Activated CD4-positive, alpha-beta T cell treated with anti-CD3 and anti-CD28 coated beads for 36 hours (primary cell): Measurements from ENCODE around the gene SLC45A2. TPM values are rescaled to one million over a fixed set of nuclear protein-coding genes. Genes with fewer than 3 reads are reported as not detected.
"Not testable (repeated sequence)": the region's sequence is repeated elsewhere in the genome, so short reads cannot be mapped to it uniquely, and the experiment has no call there.

Experiments used
- ATAC-seq: fragments of 200-7000 bp; cut with Tn5 transposase; one replicate; pipeline ENCODE4 v1.10.0; 2021; ENCODE audit warnings: mild to moderate bottlenecking, moderate library complexity
- CTCF ChIA-PET: fragments of 350-600 bp; sonication (Branson Sonifier 250); formaldehyde crosslinking; loops from one replicate; lab custom pipeline; 2021; ENCODE audit warnings: antibody characterized with exemption; lab: Charles Lee
- POLR2A ChIA-PET: fragments of 350-600 bp; sonication (Branson Sonifier 250); formaldehyde crosslinking; loops from one replicate; lab custom pipeline; 2021; ENCODE audit warnings: antibody characterized with exemption, inconsistent platforms; lab: Charles Lee
- DNase-seq: peaks from one replicate; pipeline ENCODE4 v3.0.0-alpha.2; 2020
- H3K27ac Mint-ChIP-seq: one replicate; pipeline ENCODE4 v1.8.0; 2021; ENCODE audit warnings: mixed read lengths
- H3K27me3 Mint-ChIP-seq: one replicate; pipeline ENCODE4 v1.8.0; 2021; ENCODE audit warnings: mixed read lengths
- H3K36me3 Mint-ChIP-seq: one replicate; pipeline ENCODE4 v1.8.0; 2021; ENCODE audit warnings: low read depth, mixed read lengths
- H3K4me1 Mint-ChIP-seq: one replicate; pipeline ENCODE4 v1.8.0; 2021; ENCODE audit warnings: mixed read lengths
- H3K4me3 Mint-ChIP-seq: one replicate; pipeline ENCODE4 v1.8.0; 2021; ENCODE audit warnings: mild to moderate bottlenecking, moderate library complexity, mixed read lengths
- H3K9me3 Mint-ChIP-seq: one replicate; pipeline ENCODE4 v1.8.0; 2021; ENCODE audit warnings: low read depth, mixed read lengths
- intact Hi-C, 2 experiments: fragments of 100-400 bp; cut with DNase I in 1 of 2; cut with micrococcal nuclease in 1 of 2; formaldehyde crosslinking; loops; one replicate each; pipeline versions ENCODE4 v1.14.2 to v1.15.1; 2022 to 2024; cut with DNase I, micrococcal nuclease
- total RNA-seq, 2 experiments: library from RNA; stranded (reverse); gene quantifications; one replicate each; pipeline ENCODE4 v1.2.3, GENCODE V29; 2021

SLC45A2 gene
- total RNA-seq, 2 experiments from 2014 or later = not detected

DNA sequence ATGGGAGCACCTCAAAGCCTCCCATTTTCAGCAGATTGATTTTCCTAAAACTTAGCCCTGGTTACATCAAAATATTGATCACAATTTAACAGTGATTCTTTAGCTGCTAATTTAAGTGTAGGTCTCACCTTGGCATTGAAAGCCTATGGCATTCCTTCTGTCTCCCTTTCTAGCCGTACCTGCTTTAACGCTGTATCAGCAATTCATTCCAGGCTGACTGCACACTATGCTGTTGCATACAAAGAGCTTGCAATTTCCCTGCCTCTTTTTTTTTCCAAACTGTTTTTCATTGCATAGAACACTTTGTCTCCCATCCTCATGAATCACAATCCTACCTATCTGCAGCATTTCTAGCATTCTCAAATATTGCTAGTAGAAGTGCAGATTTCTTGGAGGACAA is 32.3 kb upstream of the SLC45A2 start:
- no peaks in the 10 kb centered on the region for H3K9me3 Mint-ChIP-seq
- intact Hi-C loops = no loop called here
- no peaks in the 10 kb centered on the region for H3K27me3 Mint-ChIP-seq
- ATAC-seq (no peak), DNase-seq (no peak)
- H3K27ac Mint-ChIP-seq = no peak overlapping the region
- peaks cover 10% of the 10 kb centered on the region for H3K36me3 Mint-ChIP-seq
- H3K4me3 Mint-ChIP-seq = no peak overlapping the region
- peaks cover 21% of the 10 kb centered on the region for H3K4me1 Mint-ChIP-seq
- CTCF ChIA-PET = interaction anchor here (1.3 kb wide), 1 partner anchor 8 kb away, joined by 7 read pairs; no protein-coding TSS in a partner anchor
- POLR2A ChIA-PET = no interaction called here

DNA sequence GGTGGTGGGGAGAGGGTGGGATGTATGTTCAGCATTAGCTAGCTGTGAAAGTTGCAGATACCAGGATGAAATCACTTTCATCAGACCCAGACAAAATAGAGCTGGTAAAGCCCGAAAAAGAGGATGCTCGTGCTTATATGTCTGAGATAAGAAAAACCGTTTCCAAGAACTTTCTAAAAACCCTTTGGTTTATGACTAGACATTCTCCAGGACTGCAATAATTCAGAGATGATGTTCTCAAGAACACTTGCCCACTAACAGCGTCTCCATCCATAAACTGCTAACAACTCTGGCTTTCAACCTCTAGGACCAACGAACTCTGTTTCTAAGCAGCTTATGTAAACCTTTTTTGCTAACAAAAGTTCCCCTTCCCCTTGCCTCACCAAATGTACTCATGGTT is 31.7 kb upstream of the SLC45A2 start:
- ChIA-PET CTCF (no interaction called here), POLR2A (no interaction called here)
- Mint-ChIP-seq H3K4me3 (no peak overlapping the region), H3K36me3 (peaks cover 6% of the 10 kb centered on the region), H3K27ac (no peak overlapping the region), H3K4me1 (peaks cover 16% of the 10 kb centered on the region), H3K9me3 (no peaks in the 10 kb centered on the region), H3K27me3 (no peaks in the 10 kb centered on the region)
- intact Hi-C loops = no loop called here
- DNase-seq (no peak), ATAC-seq (no peak)

DNA sequence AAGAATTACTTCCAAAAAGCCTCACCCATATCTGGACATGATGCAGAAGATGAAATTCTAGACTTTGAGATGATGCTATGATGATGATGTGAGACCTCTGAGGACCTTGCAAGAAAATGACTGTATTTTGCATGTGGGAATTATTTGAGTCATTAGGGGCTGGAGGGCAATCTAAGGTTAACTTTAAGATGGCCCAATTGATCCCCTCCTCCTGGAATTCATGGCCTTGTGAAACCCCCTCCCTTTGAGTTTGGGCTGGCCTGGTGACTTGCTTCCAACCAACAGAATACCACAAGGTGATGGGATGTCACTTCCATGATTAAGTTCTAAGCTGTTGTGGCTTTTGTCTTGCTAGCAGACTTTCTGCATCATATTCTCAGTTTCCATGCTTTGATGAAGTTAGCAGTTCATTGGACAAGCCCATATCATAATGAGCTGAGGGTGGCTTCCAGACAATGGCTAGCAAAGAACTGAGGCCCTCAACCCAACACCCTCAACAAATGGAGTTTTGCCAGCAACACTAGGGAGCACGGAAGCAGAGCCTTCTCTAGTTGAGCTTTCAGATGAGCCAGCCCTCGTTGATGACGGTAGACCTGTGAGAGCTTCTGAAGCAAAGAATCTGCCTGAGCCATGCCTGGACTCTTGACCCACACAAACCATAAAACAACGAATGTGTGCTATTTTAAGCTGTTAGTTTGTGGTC is 30.8 kb upstream of the SLC45A2 start:
- intact Hi-C loops = no loop called here
- DNase-seq = peak; percentile 32
- ATAC-seq = peak; percentile 86
- Mint-ChIP-seq H3K4me1 (peaks cover 12% of the 10 kb centered on the region), H3K27me3 (no peaks in the 10 kb centered on the region), H3K36me3 (peaks cover 5% of the 10 kb centered on the region), H3K4me3 (no peak overlapping the region), H3K9me3 (no peaks in the 10 kb centered on the region), H3K27ac (peak overlapping the region; percentile 31)
- ChIA-PET POLR2A (interaction anchor here (0.6 kb wide), 1 partner anchor 1169 kb away, joined by 5 read pairs; no protein-coding TSS in a partner anchor), CTCF (interaction anchor here (0.8 kb wide), 1 partner anchor 10 kb away, joined by 3 read pairs; no protein-coding TSS in a partner anchor)

DNA sequence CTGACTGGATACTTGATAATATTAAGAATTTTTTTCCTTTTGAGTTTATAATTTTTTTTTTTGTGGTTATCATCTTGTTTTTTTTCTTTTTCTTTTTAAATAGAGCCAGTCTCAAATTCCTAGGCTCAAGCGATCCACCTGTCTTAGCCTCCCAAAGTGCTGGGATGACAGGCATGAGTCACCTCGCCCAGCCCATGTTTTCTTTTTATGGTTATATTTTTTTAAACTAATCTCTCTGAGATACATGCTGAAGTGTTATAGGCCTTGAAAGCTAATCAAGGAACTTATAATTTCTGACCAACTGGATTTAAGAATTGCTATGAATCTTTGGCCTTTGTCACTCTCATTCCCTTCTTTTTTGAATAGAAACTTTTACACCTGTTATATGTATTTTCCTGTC is 30.1 kb upstream of the SLC45A2 start:
- Mint-ChIP-seq H3K9me3 (no peaks in the 10 kb centered on the region), H3K27me3 (no peaks in the 10 kb centered on the region), H3K4me3 (no peak overlapping the region), H3K36me3 (peaks cover 3% of the 10 kb centered on the region), H3K27ac (peak overlapping the region; percentile 31), H3K4me1 (peaks cover 12% of the 10 kb centered on the region)
- intact Hi-C loops = no loop called here
- POLR2A ChIA-PET = no interaction called here
- DNase-seq (no peak), ATAC-seq (no peak)
- CTCF ChIA-PET = interaction anchor here (0.8 kb wide), 1 partner anchor 11 kb away, joined by 3 read pairs; no protein-coding TSS in a partner anchor

DNA sequence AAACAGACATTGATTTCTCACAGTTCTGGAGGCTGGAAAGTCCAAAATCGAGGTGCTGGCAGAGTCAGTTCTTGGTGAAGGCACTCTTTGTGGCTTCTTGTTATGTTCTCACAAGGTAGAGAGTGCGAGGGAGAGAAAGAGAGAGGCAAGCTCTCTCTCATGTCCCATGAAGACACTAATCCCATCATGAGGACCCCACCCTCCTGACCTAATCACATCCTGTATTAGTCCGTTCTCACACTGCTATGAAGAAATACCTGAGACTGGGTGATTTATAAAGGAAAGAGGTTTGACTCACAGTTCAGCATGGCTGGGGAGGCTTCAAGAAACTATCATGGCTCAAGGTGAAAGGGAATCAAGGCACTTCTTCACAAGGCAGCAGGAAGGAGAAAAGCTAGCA is 29.1 kb upstream of the SLC45A2 start:
- H3K27ac Mint-ChIP-seq = no peak overlapping the region
- no peaks in the 10 kb centered on the region for H3K27me3 Mint-ChIP-seq
- ATAC-seq = no peak
- H3K4me1 Mint-ChIP-seq = peaks cover 20% of the 10 kb centered on the region
- no peaks in the 10 kb centered on the region for H3K9me3 Mint-ChIP-seq
- intact Hi-C loops = no loop called here
- ChIA-PET POLR2A (no interaction called here), CTCF (interaction anchor here (0.6 kb wide), 1 partner anchor 16 kb away, joined by 3 read pairs; no protein-coding TSS in a partner anchor)
- H3K4me3 Mint-ChIP-seq = no peak overlapping the region
- H3K36me3 Mint-ChIP-seq = peaks cover 3% of the 10 kb centered on the region
- no peak for DNase-seq

DNA sequence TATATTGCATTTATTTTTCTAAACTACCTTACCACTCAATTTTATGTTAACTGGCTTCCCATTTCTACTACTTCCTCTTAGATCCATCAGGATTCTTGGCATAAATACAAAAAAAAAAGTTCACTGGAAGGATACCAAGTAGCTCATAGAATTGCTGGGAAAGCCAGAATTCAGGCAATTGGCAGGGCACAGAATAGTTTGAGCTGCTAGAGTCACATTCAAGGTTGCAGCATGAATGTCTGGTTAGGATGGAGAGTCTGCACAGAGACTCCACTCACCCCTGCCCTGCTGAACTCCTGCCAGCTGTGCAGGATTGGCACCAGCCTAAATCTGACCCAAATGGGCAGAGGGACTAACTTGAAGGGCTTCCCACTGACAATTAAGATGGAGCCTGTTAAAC is 28.3 kb upstream of the SLC45A2 start:
- intact Hi-C loops = no loop called here
- ChIA-PET POLR2A (interaction anchor here (0.6 kb wide), 1 partner anchor 19 kb away, joined by 4 read pairs; no protein-coding TSS in a partner anchor), CTCF (interaction anchor here (0.6 kb wide), 1 partner anchor 15 kb away, joined by 3 read pairs; no protein-coding TSS in a partner anchor)
- ATAC-seq (no peak), DNase-seq (no peak)
- H3K9me3 Mint-ChIP-seq = no peaks in the 10 kb centered on the region
- peaks cover 3% of the 10 kb centered on the region for H3K36me3 Mint-ChIP-seq
- H3K4me1 Mint-ChIP-seq = peaks cover 22% of the 10 kb centered on the region
- no peak overlapping the region for H3K27ac Mint-ChIP-seq
- no peaks in the 10 kb centered on the region for H3K27me3 Mint-ChIP-seq
- H3K4me3 Mint-ChIP-seq = no peak overlapping the region

DNA sequence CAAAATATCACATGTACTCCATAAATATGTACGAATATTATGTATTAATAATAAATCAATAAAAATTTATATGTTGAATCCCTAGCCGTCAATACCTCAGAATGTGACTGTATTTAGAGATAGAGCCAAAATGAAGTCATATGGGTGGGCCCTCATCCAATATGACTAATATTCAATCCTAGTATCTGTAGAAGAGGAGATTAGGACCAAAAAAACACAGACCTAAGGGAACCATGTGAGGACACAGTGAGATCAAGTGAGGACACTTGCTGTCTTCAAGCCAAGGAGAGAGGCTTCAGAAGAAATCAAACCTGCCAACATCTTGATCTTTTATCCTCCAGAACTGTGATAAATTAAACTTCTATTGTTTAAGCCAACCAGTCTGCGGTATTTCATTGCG is 27.0 kb upstream of the SLC45A2 start:
- H3K4me3 Mint-ChIP-seq = no peak overlapping the region
- H3K27ac Mint-ChIP-seq = no peak overlapping the region
- ATAC-seq = no peak
- H3K36me3 Mint-ChIP-seq = peaks cover 5% of the 10 kb centered on the region
- H3K9me3 Mint-ChIP-seq = no peaks in the 10 kb centered on the region
- ChIA-PET POLR2A (no interaction called here), CTCF (no interaction called here)
- DNase-seq = no peak
- intact Hi-C loops = no loop called here
- H3K4me1 Mint-ChIP-seq = peaks cover 27% of the 10 kb centered on the region
- no peaks in the 10 kb centered on the region for H3K27me3 Mint-ChIP-seq

DNA sequence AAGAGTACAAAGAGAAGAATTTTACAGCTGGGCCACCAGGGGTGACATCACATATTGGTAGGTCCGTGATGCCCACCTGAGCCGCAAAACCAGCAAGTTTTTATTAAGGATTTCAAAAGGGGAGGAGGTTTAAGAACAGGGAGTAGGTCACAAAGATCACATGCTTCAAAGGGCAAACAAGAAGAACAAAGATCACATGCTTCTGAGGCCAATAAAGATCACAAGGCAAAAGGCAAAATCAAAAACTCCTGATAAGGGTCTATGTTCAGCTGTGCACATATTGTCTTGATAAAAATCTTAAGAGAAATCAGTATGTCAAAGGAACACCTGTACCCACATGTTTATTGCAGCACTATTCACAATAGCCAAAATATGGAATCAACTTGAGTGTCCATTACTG is 25.7 kb upstream of the SLC45A2 start:
- intact Hi-C loops, ATAC-seq, H3K36me3 Mint-ChIP-seq, H3K27me3 Mint-ChIP-seq, H3K4me3 Mint-ChIP-seq, DNase-seq, POLR2A ChIA-PET, CTCF ChIA-PET, H3K9me3 Mint-ChIP-seq, H3K27ac Mint-ChIP-seq: not testable (repeated sequence)
- H3K4me1 Mint-ChIP-seq = peaks cover 32% of the 10 kb centered on the region

DNA sequence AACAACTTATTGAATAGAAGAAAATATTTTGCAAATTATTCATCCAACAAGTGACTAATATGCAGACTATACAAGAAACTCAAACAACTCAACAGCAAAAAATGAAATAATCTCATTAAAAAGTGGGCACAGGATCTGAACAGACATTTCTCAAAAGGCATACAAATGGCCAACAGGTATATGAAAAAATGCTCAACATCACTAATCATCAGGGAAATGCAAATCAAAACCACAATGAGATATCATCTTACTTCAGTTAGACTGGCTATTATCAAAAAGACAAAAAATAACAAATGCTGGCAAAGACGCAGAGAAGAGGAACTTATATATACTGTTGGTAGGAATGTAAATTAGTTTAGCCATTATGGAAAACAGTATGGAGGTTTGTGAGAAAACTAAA is 25.1 kb upstream of the SLC45A2 start:
- H3K36me3 Mint-ChIP-seq = peaks cover 2% of the 10 kb centered on the region
- no peak overlapping the region for H3K4me3 Mint-ChIP-seq
- H3K27me3 Mint-ChIP-seq = no peaks in the 10 kb centered on the region
- no peaks in the 10 kb centered on the region for H3K9me3 Mint-ChIP-seq
- peaks cover 32% of the 10 kb centered on the region for H3K4me1 Mint-ChIP-seq
- CTCF ChIA-PET = no interaction called here
- no peak for DNase-seq
- no peak for ATAC-seq
- no peak overlapping the region for H3K27ac Mint-ChIP-seq
- POLR2A ChIA-PET = no interaction called here
- intact Hi-C loops = loop anchor here (2.0 to 10.0 kb wide), 6 partner anchors 569 to 1697 kb away; partner anchors contain the start of genes BRIX1 (in 1 of the 2), DNAJC21 (in 1 of the 2), MTMR12 (in 1 of the 2) and RAD1 (in 1 of the 2)

DNA sequence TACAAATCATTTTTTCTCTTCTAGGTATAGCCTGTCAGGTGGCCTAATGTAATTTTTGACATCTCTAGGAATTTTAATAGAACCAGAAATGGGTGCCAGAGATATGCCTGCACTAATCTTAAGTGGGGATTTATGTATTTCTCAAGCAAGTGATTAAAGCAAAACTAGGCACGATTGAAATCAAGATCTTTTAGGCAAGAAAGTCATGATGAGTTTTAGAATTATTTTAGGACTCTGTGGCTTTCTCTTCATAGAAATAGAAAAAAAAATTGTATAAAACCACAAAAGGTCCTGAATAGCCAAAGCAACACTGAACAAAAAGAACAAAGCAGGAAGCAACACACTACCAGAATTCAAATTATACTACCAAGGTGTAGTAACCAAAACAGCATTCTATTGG is 24.3 kb upstream of the SLC45A2 start:
- ChIA-PET CTCF (interaction anchor here (1.2 to 1.5 kb wide), 3 partner anchors 9 to 13 kb away, joined by 4 to 7 read pairs (median 5); no protein-coding TSS in a partner anchor), POLR2A (no interaction called here)
- no peaks in the 10 kb centered on the region for H3K27me3 Mint-ChIP-seq
- no peak for ATAC-seq
- H3K4me1 Mint-ChIP-seq = peaks cover 32% of the 10 kb centered on the region
- H3K4me3 Mint-ChIP-seq = peak overlapping the region; percentile 77
- H3K36me3 Mint-ChIP-seq = peaks cover 2% of the 10 kb centered on the region
- no peak for DNase-seq
- peak overlapping the region; percentile 90 for H3K27ac Mint-ChIP-seq
- intact Hi-C loops = loop anchor here (1.0 to 10.0 kb wide), 8 partner anchors 568 to 1697 kb away; partner anchors contain the start of genes DNAJC21 (in 2 of the 2), TARS1 (in 2 of the 2), BRIX1 (in 1 of the 2) and MTMR12 (in 1 of the 2)
- H3K9me3 Mint-ChIP-seq = no peaks in the 10 kb centered on the region

DNA sequence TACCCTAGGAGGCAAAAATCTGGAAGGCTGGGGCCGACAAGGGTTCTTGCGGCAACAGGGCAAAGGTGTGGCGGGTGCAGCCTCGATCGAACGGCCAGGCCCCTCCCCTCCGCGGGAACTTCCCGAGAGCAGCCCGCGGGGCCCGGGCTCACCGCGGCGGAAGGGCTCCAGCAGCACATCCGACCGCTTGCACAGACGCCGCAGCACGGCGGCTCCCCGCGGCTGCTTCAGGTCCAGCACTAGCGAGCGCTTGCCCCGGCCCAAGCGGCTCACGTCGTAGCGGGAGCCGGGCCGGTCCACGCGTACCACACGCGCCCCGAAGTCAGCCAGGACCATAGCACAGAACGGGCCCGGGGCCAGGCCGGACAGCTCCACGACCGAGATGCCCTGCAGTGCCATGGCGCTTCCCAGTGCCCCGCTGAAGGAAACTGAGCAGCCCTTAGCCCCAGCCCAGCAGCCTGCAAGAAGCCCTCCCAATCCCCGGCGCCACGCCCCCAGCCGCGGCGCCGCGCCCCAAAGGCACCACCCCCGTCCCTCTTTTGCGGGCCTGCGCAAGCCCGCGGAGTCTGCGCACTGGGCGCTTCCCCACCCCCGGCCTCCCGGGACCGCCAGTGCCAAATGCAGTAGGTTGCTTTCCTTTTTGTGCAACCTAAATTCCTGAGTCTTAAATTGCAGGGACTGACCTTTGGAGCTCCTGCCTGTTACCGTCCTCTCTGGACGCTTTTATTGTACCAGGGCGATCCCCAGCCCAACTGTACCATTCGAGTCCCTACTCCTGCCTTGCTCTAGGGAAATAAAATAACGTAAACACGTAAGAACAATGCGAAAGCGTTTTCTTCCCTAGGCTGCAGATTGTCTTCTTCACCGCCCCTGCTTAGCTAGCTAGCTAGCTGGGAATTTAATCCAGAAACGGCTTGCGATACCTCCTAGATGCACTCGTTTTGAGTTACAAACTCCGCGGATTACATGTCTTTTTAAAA is 23.4 kb upstream of the SLC45A2 start, which contains the start of gene AMACR:
TSS of gene AMACR (minus strand) at position 430 of the 980 bp plus-strand sequence. CDS start at position 399, 31 bp downstream.
- intact Hi-C loops = loop anchor here (1.0 to 10.0 kb wide), 8 partner anchors 567 to 1696 kb away; partner anchors contain the start of genes DNAJC21 (in 2 of the 2), TARS1 (in 2 of the 2), BRIX1 (in 1 of the 2) and MTMR12 (in 1 of the 2)
- Mint-ChIP-seq H3K4me1 (peaks cover 32% of the 10 kb centered on the region), H3K4me3 (peak within 1 kb of the TSS; percentile 77), H3K36me3 (peaks cover 2% of the 10 kb centered on the region), H3K27ac (peak within 1 kb of the TSS; percentile 90), H3K27me3 (no peaks in the 10 kb centered on the region), H3K9me3 (no peaks in the 10 kb centered on the region)
- CTCF ChIA-PET = interaction anchor here (0.5 to 2.0 kb wide), 6 partner anchors 9 to 476 kb away, joined by 3 to 9 read pairs (median 5); no protein-coding TSS in a partner anchor
- ATAC-seq = peak; percentile 95
- peak; percentile 96 for DNase-seq
- POLR2A ChIA-PET = interaction anchor here (1.2 kb wide), 1 partner anchor 14 kb away, joined by 3 read pairs; no protein-coding TSS in a partner anchor
